Measurements from ENCODE around the gene DNAJB2.

The DNAJB2 gene

DNA sequence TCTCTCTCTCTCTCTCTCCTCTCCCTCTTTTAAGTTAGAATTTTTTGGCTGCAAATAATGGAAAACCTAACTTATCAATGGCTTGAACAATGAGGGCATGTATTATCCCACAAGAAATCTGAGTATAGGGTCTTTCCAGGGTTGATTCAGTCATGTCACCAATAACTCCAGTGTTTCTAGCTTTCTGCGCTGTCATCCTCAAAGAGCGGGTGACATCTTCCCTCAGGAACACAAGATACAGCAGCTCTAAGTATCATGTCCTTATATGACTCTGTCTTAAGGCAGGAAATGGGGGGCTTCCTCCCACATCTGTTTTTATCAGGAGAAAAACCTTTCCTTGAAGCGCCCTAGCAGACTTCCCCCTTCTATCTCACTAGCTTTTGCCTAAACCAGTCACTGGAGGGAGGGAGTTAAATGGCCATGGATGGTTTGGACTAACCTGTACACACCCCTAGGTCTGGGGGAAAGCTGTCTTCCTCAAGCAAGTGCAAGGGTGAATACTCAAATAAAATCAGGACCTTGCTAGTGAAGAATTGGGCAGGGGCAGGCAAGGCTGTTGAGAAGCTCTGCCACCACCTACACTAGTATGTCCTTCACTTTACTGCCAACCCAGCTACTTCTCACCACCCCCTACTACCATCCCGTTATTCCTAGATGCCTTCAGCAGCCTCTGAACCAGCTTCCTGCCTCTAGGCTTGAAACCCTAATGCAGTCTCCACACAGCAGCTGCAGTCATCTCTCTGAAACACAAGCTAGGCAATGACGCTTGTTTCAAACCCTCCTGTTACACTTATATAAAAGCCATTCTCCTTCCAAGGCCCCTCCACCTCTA, 17.9 kb upstream of the DNAJB2 start:
- no peak for DNase-seq

DNA sequence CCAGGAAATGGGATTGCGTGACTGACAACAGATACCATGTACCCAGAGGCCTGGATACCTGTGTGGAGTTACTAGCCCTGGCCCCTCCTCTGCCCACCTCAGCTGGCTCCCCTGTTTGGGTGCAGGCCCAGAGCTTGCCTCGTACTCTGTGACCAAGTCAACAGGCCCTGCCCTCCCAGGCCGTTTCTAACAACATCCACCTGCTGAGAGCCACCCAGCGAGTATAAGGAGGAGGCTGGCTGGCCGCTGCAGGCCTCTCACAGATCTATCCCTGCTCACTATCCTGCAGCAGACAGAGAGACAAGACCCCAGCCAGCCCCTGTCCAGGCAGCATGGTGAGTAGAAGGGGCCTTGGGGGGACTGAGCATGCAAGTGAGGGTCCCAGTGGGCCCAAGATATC, 12.9 kb upstream of the DNAJB2 start:
- no peak for DNase-seq

DNA sequence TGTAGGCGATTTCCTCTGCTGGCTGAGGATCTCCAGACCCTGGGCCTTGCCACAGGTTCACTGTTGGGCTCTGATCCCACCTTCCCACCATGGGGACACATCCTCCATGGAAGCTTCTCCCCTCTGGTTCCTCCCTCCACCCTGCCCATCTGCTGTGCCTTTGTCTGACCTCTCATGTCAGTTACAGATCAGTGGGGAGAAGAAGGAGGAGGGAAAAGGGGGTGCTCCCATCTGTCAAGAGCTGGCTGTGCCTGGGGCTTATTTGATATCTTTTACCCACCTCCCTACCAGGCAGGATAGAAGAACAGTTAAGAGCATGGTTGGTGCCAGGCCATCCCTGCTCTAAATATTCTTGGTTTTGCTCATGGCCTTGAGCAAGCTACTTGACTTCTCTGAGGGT, 12.3 kb upstream of the DNAJB2 start:
- no peak for DNase-seq

DNA sequence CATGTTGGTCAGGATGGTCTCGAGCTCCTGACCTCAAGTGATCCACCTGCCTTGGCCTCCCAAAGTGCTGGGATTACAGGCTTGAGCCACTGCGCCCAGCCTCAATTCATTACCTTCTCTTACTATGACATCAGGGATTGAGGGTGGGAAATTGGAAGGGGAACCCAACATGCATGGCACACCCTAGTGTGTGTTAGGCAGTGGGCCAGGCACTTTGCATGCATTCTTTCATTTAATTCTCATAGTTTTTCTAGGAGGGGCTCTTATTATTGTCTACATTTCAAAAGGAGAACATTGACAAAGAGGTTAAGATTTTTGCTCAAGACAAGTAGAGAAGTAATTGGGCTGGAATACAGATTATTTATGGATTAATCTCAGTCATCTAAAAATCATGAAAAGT, 10.9 kb upstream of the DNAJB2 start:
- no peak for DNase-seq

DNA sequence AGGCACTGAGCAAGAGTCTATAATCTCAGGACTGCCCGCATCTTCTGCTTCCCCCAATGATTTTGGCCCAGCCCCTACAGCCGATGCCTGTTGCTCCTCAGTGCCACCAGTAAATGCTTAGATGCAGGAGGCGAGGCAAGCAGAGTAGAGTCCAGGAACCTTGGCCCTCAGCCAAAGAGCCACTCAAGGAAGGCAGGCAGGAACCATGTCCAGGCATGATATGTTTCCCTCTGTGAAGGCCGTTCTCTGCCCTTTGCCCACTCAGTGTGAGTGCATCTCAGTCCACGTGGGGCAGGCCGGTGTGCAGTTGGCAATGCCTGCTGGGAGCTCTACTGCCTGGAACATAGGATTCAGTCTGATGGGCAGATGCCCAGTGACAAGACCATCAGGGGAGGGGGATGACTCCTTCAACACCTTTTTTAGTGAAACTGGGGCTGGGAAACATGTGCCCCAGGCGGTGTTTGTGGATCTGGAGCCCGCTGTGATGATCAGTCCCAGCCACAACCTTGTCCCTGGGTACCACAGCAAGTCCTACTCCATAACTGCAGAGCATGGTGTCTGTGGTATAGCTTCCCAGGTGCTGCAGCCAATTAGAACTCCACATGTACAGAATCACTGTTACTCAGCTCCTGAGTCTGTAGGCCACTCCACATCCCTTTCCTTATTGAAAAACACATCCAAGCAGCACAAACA, 9.7 kb upstream of the DNAJB2 start:
- no peak for DNase-seq

DNA sequence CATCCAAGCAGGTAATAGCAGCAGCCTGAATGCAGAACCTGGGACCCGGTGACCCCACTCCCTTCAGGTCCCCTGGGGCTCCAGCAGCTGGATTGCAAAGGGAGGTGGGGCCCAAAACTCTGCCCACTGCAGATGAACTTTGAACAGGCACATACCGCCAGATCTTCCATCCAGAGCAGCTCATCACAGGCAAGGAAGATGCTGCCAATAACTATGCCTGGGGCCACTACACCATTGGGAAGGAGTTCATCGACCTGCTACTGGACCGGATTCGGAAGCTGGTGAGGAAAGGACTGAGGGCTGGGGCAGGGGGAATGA, 9.2 kb upstream of the DNAJB2 start:
- no peak for DNase-seq

DNA sequence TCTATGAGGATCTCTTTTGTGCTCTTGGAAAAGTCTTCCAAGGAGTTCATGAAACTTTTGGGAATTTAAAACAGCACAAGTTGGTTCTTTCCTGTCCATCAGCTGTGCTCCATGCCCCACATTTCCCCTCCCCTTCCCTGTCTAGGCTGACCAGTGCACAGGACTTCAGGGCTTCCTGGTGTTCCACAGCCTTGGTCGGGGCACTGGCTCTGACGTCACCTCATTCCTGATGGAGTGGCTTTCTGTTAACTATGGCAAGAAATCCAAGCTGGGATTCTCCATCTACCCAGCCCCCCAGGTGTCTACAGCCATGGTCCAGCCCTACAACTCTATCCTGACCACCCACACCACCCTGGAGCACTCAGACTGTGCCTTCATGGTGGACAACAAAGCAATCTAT, 8.1 kb upstream of the DNAJB2 start:
- no peak for DNase-seq

DNA sequence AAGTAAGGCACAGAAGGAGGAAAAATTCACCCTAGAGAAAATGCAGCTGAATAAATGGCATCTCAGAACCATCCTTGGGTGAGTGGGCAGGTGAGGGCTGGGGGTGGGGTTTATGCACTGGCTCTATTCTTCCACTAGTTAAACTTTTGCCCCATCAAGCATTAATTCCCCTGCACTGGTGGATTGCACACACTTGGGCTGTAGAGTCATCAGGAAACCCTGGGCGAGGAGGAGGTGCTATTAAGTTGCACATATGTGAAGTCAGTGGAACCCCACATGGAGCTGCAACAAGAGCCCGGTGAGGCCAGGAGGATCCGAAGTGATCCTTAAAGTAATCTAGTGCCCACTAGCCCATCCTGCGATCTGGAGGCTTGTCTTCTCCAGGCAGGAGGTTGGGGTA, 6.8 kb upstream of the DNAJB2 start:
- DNase-seq, result no peak

DNA sequence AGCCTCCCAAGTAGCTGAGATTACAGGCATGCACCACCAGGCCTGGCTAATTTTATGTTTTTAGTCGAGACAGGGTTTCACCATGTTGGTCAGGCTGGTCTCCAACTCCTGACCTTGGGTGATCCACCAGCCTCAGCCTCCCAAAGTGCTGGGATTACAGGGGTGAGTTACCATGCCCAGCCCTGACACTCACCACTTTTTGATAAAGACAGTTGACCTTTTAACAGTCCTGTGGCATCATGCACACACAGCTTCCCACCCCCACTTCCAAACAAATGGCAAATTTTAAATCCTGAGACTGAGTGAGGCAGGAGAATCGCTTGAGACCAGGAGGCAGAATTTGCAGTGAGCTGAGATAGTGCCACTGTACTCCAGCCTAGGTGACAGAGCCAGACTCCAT, 6.2 kb upstream of the DNAJB2 start:
- DNase-seq, result no peak

DNA sequence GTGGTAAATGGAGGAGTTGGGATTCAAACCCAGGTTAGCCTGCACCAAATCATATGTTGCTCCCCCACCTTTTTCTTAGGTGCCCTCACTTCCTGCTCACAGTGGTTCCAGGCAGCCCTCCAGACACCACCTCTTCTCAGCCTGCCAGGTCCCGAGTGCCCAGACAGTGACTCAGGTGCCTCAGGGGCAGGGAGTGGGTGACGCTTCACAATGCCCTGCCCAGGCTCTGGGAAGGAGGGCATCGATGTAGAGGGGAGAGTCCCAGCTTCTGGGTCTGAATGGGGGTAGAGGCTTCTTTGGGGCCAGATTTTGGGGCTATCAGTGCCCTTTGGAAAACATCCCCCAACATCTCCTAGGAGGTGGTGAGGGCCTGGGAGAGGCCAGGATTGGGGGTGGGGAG, 5.2 kb upstream of the DNAJB2 start:
- no peak for DNase-seq

DNA sequence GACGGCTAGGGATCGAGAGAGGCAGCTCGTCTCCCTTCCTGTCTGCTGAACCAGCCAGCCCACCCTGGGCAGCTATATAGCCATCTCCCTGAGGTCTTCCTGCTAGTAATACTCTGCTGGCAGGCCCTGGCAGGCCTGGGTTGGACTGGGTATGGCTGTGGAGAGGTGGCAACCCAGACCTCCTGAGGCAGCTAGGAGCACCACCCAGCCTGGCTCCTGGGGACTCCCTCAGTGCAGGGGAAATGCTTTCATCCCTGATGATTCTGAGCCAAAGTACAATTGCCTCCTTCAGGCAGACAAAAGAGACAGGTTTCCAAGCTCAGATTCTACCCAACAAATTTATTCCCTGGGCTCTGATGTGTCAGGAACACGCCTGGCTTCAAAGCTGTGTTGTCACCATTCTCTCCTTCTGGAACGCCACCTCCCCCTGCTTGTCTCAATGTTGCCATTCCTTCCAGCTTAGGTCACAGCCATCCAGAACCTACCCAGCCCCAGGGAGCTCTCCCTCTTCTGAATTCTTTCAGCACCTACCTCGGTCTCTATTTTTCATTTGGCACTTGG, 4.7 kb upstream of the DNAJB2 start:
- no peak for DNase-seq

DNA sequence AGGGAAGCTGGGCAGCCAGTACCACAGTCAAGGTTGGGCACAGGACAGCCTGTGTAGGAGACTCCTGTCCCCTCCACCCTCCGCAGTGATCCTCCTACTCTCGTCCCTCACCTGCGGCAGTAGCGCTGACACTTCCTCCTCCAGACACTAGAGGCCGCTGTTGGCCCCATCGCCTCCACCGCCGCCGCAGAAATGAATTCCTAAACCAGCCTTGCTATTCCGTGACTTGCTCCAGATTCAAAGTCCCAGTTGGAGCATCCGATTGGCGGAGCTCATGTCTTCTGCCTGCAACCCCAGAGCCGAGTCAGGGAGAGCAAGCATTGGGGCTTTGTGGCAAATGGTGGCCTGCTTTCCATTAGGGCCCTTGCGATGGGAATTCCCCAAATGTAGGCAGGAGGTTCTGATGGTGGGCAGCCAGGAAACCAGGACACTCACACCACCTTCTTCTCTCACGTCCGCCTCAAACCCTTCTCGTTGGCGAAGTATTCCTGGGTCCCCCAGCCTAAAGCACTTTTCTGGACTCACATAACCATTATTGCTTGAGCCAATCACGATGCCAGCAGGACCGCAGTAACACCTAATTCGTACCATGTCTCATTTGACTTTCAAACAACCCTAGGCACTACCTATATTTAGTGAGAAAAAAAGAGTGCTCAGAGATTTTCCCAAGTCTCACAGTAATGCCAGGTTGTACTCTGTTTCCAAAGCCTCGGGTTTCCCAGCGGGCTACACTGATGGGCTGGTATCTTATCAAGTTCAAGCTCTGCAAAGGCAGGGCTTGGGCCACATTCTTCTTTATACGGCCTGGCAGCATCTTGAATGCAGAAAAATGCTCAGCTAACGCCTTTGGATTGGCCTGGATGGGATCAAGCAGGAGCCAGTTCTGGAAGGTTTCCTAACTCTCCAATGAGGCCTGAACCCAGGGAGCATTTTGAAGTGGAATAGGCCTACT, 1.2 kb upstream of the DNAJB2 start:
- DNase-seq, result peak; percentile 83

DNA sequence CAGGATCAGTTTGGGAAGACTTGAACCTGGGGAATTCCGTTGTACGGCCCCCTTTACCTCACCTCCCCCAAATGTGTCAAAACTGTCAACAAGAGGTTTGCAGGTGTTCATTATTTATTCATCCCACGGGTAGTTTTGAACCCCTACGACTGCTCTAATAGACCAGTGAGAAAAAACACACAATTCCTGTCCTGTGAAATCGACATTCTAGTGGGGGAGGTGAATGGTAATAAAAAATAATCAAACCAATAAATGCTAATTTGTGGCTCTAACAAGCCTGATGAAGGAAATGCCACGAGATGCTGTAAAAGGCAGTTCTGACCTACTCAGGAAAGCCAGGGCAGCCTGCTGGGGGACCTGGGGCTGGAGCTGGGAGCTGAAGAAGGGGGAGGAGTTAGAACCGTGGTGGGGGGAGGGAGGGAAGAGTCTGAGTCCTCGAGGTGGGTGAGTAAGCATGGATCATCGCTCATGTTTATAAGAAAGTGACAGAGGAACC, 463 bp upstream of the DNAJB2 start:
- no peak for DNase-seq

DNA sequence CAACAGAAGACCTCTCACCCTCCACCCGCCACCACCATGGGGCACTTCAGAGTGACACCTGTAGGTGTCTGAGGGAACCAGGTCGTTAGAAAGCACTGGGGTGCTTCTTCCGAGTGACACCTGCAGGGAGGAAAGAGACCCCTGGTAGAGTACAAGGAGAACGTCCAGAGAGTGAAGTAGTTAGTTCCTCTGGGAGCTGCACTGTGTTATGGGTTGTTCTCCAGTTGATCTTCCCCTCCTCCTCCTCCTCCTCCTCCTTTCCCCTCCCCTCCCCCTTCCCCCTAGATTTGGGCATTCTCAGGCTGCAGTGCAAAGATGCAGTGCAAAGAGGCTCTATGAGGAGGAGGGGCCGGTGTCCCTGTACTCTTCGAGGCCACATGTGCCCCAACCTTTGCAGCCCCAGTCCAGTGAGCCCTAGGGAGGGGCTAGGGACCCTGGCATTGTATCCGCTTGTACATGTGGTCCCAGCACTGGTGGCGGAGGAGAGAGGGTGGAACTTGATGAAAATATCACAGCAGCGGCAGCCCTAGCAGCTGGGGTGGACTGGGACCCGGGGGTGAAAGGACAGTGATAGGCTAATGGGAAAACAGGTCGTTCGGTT, 850 bp downstream of the DNAJB2 start:
- DNase-seq, result no peak

DNA sequence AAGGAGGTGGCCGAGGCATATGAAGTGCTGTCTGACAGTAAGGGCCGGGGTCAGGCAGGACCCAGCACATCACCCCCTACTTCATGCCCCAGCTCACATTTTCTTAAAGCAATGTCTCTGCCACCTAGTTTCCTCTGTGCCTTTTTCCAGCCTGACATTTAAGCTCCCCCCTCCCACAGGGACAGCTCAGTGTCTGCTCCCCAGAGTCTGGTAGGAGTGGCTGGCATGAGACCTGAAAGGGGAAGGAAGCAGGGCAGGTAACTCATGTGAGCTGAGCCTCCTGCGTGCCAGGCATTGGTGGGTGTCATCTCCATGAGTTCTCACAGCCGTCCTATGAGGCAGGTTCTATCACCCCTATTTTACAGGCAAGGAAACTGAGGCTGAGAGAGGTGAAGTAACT, 1.5 kb downstream of the DNAJB2 start:
- no peak for DNase-seq

DNA sequence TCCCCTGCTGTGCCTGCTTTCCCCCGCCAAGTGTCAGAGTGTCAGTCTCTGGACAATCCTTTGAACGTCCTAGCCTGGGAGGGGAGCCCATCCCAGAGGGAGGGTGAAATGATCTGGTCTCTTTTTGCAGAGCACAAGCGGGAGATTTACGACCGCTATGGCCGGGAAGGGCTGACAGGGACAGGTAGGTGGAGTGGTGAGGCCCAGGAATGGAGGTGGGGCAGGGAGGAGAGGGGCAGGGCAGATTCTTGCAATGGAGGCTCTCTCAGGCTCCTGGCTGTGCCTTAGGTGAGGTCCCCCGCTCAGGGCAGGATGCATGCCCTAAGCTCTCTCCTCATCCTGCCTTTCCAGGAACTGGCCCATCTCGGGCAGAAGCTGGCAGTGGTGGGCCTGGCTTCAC, 2.4 kb downstream of the DNAJB2 start:
- no peak for DNase-seq

DNA sequence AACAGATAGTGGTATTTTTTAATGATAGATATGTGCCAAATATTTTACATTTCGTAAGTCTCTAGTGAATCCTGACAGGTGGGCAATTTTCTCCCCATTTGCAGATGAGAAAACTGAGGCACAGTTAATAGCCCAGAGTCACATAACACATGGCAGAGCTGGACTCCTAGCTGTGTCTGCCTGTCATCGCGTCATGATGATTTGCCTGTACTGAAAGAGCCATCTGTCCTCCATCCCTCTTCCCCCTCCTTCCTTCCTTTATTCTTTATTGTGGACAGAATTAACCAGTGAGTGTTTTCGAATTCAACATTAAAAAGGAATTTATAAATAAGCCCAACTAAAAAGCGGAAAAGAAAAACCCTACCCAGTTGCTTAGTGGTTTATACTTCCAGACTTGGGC, 3.2 kb downstream of the DNAJB2 start:
- DNase-seq, result no peak

DNA sequence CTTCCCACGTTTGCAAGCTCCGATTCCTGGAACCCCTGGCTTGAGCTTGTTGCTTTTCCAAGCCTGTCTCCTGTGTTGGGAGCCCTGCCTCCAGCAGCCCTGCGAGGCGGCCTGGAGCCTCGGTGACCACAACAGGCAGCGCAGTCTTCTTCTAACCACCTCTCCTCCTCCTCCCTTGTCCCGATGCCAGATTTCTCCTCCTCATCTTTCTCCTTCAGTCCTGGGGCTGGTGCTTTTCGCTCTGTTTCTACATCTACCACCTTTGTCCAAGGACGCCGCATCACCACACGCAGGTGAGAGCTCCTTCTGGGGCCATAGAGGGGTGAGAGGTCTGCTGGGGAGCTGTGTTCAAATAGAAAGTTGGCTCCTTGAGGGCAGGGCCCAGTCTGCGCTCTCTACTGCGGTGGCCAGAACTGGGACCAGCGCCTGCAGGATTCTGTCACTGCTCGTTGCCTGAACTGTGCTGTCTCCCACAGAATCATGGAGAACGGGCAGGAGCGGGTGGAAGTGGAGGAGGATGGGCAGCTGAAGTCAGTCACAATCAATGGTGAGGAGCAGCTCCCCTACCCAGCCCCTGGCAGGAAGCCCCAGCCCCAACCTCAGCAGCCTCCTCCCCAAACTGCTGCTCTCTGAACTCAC, 3.9 kb downstream of the DNAJB2 start:
- no peak for DNase-seq

DNA sequence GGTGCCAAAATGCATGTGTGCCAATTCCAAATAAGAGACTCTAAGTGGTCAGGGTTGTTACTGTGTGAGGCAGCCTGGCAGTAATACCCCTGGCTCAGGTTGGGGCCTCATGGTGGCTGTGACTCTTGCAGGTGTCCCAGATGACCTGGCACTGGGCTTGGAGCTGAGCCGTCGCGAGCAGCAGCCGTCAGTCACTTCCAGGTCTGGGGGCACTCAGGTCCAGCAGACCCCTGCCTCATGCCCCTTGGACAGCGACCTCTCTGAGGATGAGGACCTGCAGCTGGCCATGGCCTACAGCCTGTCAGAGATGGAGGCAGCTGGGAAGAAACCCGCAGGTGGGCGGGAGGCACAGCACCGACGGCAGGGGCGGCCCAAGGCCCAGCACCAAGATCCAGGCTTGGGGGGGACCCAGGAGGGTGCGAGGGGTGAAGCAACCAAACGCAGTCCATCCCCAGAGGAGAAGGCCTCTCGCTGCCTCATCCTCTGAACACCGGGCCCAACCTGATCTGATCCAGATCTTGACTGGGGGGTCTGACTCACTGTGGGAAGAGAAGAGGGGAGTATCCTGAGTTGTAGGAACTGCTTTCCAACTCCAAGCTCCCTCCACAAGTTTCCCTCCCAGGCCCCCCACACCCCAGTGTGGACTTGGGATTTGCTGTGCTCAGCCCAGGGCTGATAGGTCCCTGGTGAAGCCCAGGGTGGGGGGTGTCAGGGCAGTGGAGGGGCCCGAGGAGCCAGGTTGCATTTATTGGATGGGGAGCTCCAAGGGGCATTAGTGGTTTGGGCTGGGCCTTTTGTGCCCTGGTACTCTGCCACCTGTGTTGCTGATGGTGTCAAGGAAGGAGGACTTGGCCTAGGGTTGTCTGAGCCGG, 5.6 kb downstream of the DNAJB2 start:
- DNase-seq, result no peak

DNA sequence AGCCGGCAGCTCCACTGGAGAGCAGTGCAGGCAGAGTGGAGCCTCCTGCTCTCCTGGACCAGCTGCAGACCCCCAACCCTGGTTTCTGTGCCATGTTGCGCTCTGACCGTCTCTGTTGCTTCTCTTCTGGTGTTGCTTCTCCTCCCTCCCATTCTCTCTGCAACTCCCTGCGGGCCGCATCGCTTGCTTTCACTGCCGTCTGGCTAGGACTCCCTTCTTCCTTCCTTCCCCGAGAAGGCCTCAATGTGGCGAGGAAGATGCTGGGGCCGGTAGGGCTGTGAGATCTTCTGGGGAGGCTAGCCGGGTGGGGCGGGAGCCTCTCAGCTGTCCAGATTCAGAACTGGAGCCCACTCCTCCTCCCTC, 6.2 kb downstream of the DNAJB2 start:
- no peak for DNase-seq

DNA sequence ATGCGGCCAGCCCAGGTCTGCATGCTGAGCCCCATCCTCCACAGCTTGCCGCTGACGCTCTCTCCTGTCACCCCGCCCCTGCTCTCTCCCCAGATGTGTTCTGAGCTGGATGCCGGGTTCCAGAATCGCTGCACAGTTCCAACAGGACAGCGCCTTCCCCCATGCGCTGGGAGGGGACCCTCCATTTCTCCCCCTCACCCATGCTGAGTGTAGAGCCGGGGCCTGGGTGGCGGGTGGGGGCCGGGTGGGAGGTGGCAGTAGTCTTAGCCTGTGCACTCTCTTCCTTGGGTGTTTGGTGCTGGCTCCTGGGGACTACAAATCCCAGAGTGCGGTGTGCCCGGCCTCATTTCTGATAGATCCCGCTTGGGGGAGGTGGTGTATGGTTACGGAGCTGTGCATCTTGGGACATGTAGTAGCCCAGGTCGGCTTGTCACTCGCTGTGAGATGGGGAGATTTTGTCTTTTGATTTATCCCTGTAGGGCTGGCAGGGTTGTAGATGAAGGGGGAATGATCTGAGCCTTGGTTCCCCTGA, 6.8 kb downstream of the DNAJB2 start:
- DNase-seq, result no peak

Measured in activated CD4-positive, alpha-beta T cell treated with anti-CD3 and anti-CD28 coated beads, Interleukin-2, Interleukin-6, amounts not matched to agents 100 ng/mL and 50 ng/mL, durations not matched to agents 16 hours and 8 hours (primary cell).